ENCODE results near the gene EFCAB6. TPM values are rescaled to one million over a fixed set of nuclear protein-coding genes. Genes with fewer than 3 reads are reported as not detected.

Gene EFCAB6
- total and polyA plus RNA-seq, 2 of the 4 experiments (the other 2 are of a cell fraction) = 0.44 to 1.1 TPM

DNA sequence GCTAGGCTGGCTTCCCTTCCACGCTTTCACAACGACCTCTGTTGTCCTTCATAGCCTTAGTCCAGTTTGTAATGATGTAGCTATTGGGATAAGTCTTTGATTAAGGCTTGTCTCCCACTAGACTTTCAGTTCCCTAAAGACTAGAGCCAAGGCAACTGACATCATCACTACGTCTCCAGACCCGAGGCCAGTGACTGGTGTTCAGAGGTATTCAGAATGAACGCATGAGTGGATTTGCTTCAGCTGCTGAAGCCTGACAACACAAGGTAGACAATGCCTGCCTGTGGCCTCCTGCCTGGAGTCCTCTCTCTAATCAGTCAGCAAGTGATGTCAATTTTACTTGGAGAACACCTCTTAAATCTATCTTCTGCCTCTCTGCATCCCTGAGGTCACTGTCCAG is 13.6 kb downstream of the EFCAB6 start:
- Histone ChIP-seq H3K14ac (replicated peaks; ENCODE audit: low read depth, low read length) (no peak overlapping the region), H4K8ac (ENCODE audit: low read depth in 2 of 2, low read length in 2 of 2) (no peak overlapping the region), H2BK120ac (ENCODE audit: low read depth, low read length) (no peak overlapping the region), H4K20me1 (ENCODE audit: insufficient read depth, low read length) (no peaks in the 10 kb centered on the region), H3K27ac (ENCODE audit: insufficient read depth, low read length) (no peak overlapping the region), H3K79me1 (ENCODE audit: low read depth in 1 of 2, low read length in 2 of 2) (no peaks in the 10 kb centered on the region), H3K4ac (ENCODE audit: low read depth, low read length) (no peak overlapping the region), H3K4me1 (ENCODE audit: control insufficient read depth, insufficient read depth, low read length) (no peaks in the 10 kb centered on the region), H2BK5ac (ENCODE audit: low read depth, low read length, poor library complexity, severe bottlenecking) (no peak overlapping the region), H2BK20ac (ENCODE audit: low read depth, low read length) (no peak overlapping the region), H2AK5ac (ENCODE audit: low read depth, low read length) (no peak overlapping the region), H3K9ac (ENCODE audit: low read depth, low read length) (no peak overlapping the region), H3K9me1 (ENCODE audit: insufficient read depth, low read length) (no peaks in the 10 kb centered on the region), H3K18ac (ENCODE audit: low read depth, low read length) (no peak overlapping the region), H3K23ac (ENCODE audit: low read depth, low read length) (no peak overlapping the region), H2BK15ac (ENCODE audit: low read depth, low read length) (no peak overlapping the region), H4K5ac (ENCODE audit: low read depth, low read length) (no peak overlapping the region), H3K27me3 (ENCODE audit: control insufficient read depth, insufficient read depth, low read length) (peaks cover 3% of the 10 kb centered on the region; the same call in 1 of the 2 replicates), H2AK9ac (replicated peaks; ENCODE audit: low read depth, low read length, poor library complexity) (no peak overlapping the region), H3K9me3 (ENCODE audit: control insufficient read depth, insufficient read depth, low read length) (no peaks in the 10 kb centered on the region), H3K4me3 (ENCODE audit: insufficient read depth, low read depth, low read length) (no peak overlapping the region), H3K36me3 (ENCODE audit: control insufficient read depth, insufficient read depth, low read length) (no peaks in the 10 kb centered on the region), H3K56ac (ENCODE audit: extremely low read depth, insufficient read depth, low read length) (no peak overlapping the region), H3K4me2 (ENCODE audit: low read depth, low read length) (no peak overlapping the region), H4K91ac (ENCODE audit: insufficient read depth, low read depth, low read length) (no peak overlapping the region), H2AFZ (replicated peaks; ENCODE audit: low read length, poor library complexity) (no peak overlapping the region)
- ATAC-seq (ENCODE audit: low read depth) (no peak), DNase-seq (peak; percentile 63)
- TF ChIP-seq RCOR1 (IDR thresholded peaks at IDR 0.05; ENCODE audit: insufficient replicate concordance, low read length) (no peak), BHLHE40 (IDR thresholded peaks at IDR 0.05; ENCODE audit: low read depth, low read length) (no peak)
- POLR2A ChIA-PET (ENCODE audit: unreplicated experiment) = no interaction called here
- no TSS peak for BruUV-seq (replicated peaks)
- WGBS, 2 experiments (ENCODE audit: extremely low coverage in 2 of 2, insufficient read length in 1 of 2) = 60% methylated on average over 3 of the region's 5 CpGs; no CpG with 5 or more reads in 1 of the 2 experiments
- intact Hi-C loops (cut with micrococcal nuclease) (no loop called here), dilution Hi-C loops (cut with HindIII; ENCODE audit: low sequenced_read_pairs, unreplicated experiment) (no loop called here), in situ Hi-C loops (cut with MboI; ENCODE audit: low sequenced_read_pairs) (no loop called here)
- CTCF ChIA-PET = no interaction called here
